Gastrocnemius medialis (tissue), 4 donors: Measurements from ENCODE around the gene FAM50A. TPM values are rescaled to one million over a fixed set of nuclear protein-coding genes. Genes with fewer than 3 reads are reported as not detected.

Source experiments
- ATAC-seq, 2 donors: fragments of 150-250 bp; one replicate each; pipeline ENCODE4 v1.9.1; 2016
- DNase-seq, 2 donors: peaks; one replicate each; pipeline ENCODE4 v3.0.0-alpha.2; 2019
- H3K27ac ChIP-seq, 4 donors: fragments of 200-600 bp; sonication (generic); 1 replicate in 1 of 4; 2 replicates in 3 of 4; pipeline ENCODE4 v1.5.1; 2016 to 2018; ENCODE audit warnings: mild to moderate bottlenecking in 2 of 4, moderate library complexity in 1 of 4
- H3K27me3 ChIP-seq, 3 donors: fragments of 200-600 bp; sonication (generic) in 2 of 3; 1 replicate in 1 of 3; 2 replicates in 2 of 3; pipeline versions ENCODE4 v1.5.1 to v1.6.0; 2016 to 2019; ENCODE audit warnings: mild to moderate bottlenecking in 1 of 3, moderate library complexity in 1 of 3
- H3K36me3 ChIP-seq, 2 donors: fragments of 200-600 bp; sonication (generic) in 1 of 2; one replicate each; pipeline ENCODE4 v1.5.1; 2017 to 2018
- H3K4me1 ChIP-seq, 2 donors: fragments of 200-600 bp; sonication (generic) in 1 of 2; one replicate each; pipeline ENCODE4 v1.5.1; 2016 to 2017; ENCODE audit warnings: mild to moderate bottlenecking in 2 of 2
- H3K4me3 ChIP-seq, 4 donors: fragments of 200-600 bp; sonication (generic) in 3 of 4; 1 replicate in 1 of 4; 2 replicates in 3 of 4; pipeline ENCODE4 v1.5.1; 2016 to 2019; ENCODE audit warnings: mild to moderate bottlenecking in 2 of 4
- H3K9me3 ChIP-seq, 3 donors: fragments of 200-600 bp; sonication (generic) in 2 of 3; 1 replicate in 1 of 3; 2 replicates in 2 of 3; pipeline ENCODE4 v1.5.1; 2016 to 2019
- CTCF ChIP-seq, 5 experiments: fragments of 450-650 bp in 3 of 5; fragments of 200-600 bp in 2 of 5; sonication (generic) in 2 of 5; IDR thresholded peaks in 4 of 5; conservative IDR thresholded peaks in 1 of 5; 1 replicate in 4 of 5; 2 replicates in 1 of 5; pipeline ENCODE4 v1.5.1; 2016 to 2019; ENCODE audit warnings: antibody characterized with exemption in 5 of 5, mild to moderate bottlenecking in 3 of 5, moderate library complexity in 3 of 5
- POLR2A ChIP-seq, 2 donors: fragments of 450-650 bp; IDR thresholded peaks; one replicate each; pipeline ENCODE4 v1.6.1; 2017; ENCODE audit warnings: antibody characterized with exemption in 2 of 2, mild to moderate bottlenecking in 2 of 2, moderate library complexity in 2 of 2
- in situ Hi-C, 4 donors: fragments of 200-750 bp; cut with MboI; loops; one replicate each; pipeline versions ENCODE4 v1.15.0 to v1.8.0; 2017; ENCODE audit warnings: low sequenced_read_pairs in 4 of 4
- intact Hi-C: fragments of 100-400 bp; cut with DNase I; formaldehyde crosslinking; loops from one replicate; pipeline ENCODE4 v1.15.1; 2023; ENCODE audit warnings: low total_unique reads
- total RNA-seq, 4 donors: library from RNA; depleted of rRNA; stranded (reverse); fragments of >200 nt; gene quantifications; one replicate each; pipeline versions ENCODE4 v1.1.0 to v1.2.3, GENCODE V29; 2016

Gene FAM50A
- total RNA-seq, 4 donors from 2014 or later: 30.9 to 55.4 (median 45.3) TPM

GRCh38 chrX:154482786-154483185 is 38.8 kb downstream of the FAM50A start:
- in situ Hi-C loops (no loop called here), intact Hi-C loops (no loop called here)
- H3K4me1 ChIP-seq: peaks cover 17 to 32% of the 10 kb centered on the region in 2 donors
- no peak overlapping the region for H3K4me3 ChIP-seq
- H3K36me3 ChIP-seq: no peaks in the 10 kb centered on the region
- H3K27me3 ChIP-seq: no peaks in the 10 kb centered on the region
- no peak for TF ChIP-seq POLR2A (IDR thresholded peaks at IDR 0.05)
- TF ChIP-seq CTCF (IDR thresholded peaks at IDR 0.05 in 4 of 5, conservative IDR thresholded peaks at IDR 0.05 in 1 of 5): no peak
- ATAC-seq (no peak), DNase-seq (no peak)
- no peaks in the 10 kb centered on the region for H3K9me3 ChIP-seq
- peak overlapping the region in 3 of 4 donors; percentile 50 to 91 (median 57) for H3K27ac ChIP-seq

- ATAC-seq: no peak
- Histone ChIP-seq H3K4me1 (peaks cover 17 to 28% of the 10 kb centered on the region in 2 donors), H3K9me3 (no peaks in the 10 kb centered on the region), H3K4me3 (no peak overlapping the region), H3K27me3 (no peaks in the 10 kb centered on the region), H3K36me3 (no peaks in the 10 kb centered on the region), H3K27ac (peak overlapping the region in 3 of 4 donors; percentile 81 to 91 (median 88))
- intact Hi-C loops (no loop called here), in situ Hi-C loops (no loop called here)
- no peak for DNase-seq
- TF ChIP-seq POLR2A (IDR thresholded peaks at IDR 0.05): no peak
- no peak for TF ChIP-seq CTCF (IDR thresholded peaks at IDR 0.05 in 4 of 5, conservative IDR thresholded peaks at IDR 0.05 in 1 of 5)
Observed at GRCh38 chrX:154483325-154483724, 39.4 kb downstream of the FAM50A start.

GRCh38 chrX:154484255-154485149 is 40.6 kb downstream of the FAM50A start:
- no peak for TF ChIP-seq POLR2A (IDR thresholded peaks at IDR 0.05)
- no peak for TF ChIP-seq CTCF (IDR thresholded peaks at IDR 0.05 in 4 of 5, conservative IDR thresholded peaks at IDR 0.05 in 1 of 5)
- no peaks in the 10 kb centered on the region for H3K9me3 ChIP-seq
- peak overlapping the region; percentile 81 to 91 (median 85) for H3K27ac ChIP-seq
- peaks cover 17 to 31% of the 10 kb centered on the region in 2 donors for H3K4me1 ChIP-seq
- in situ Hi-C loops (no loop called here), intact Hi-C loops (loop anchor here (5.0 kb wide), 2 partner anchors 72 to 87 kb away; partner anchors contain the start of genes RPL10 and TAFAZZIN)
- H3K36me3 ChIP-seq: no peaks in the 10 kb centered on the region
- no peaks in the 10 kb centered on the region for H3K27me3 ChIP-seq
- ATAC-seq: peak; percentile 45 to 49
- DNase-seq: peak; percentile 14 to 52
- no peak overlapping the region for H3K4me3 ChIP-seq

GRCh38 chrX:154485150-154486051 is 41.5 kb downstream of the FAM50A start:
- TF ChIP-seq POLR2A (IDR thresholded peaks at IDR 0.05) (no peak), CTCF (IDR thresholded peaks at IDR 0.05 in 4 of 5, conservative IDR thresholded peaks at IDR 0.05 in 1 of 5) (no peak)
- ATAC-seq: peak in 1 of 2 donors; percentile 40
- DNase-seq: peak in 1 of 2 donors; percentile 60
- Histone ChIP-seq H3K9me3 (no peaks in the 10 kb centered on the region), H3K36me3 (no peaks in the 10 kb centered on the region), H3K4me3 (peak overlapping the region; percentile 55 to 67 (median 64)), H3K27me3 (no peaks in the 10 kb centered on the region), H3K4me1 (peaks cover 17 to 32% of the 10 kb centered on the region in 2 donors), H3K27ac (peak overlapping the region; percentile 81 to 91 (median 85))
- intact Hi-C loops: loop anchor here (5.0 kb wide), 2 partner anchors 73 to 88 kb away; partner anchors contain the start of genes RPL10 and TAFAZZIN
- in situ Hi-C loops: no loop called here
